ENCODE measurements around the gene PTEN.

The PTEN gene

GRCh38 chr10:87979847-87980246 is 116.4 kb downstream of the PTEN start:
- Histone ChIP-seq H3K4me1 (ENCODE audit: low read length) (peaks cover 12% of the 10 kb centered on the region), H3K27ac (ENCODE audit: low read length) (no peak overlapping the region), H3K4me2 (ENCODE audit: low read length) (no peak overlapping the region), H4K20me1 (ENCODE audit: insufficient read depth, low read length) (no peaks in the 10 kb centered on the region), H3K27me3 (ENCODE audit: low read depth, low read length) (no peaks in the 10 kb centered on the region), H3K9ac (ENCODE audit: low read length) (no peak overlapping the region), H3K79me2 (ENCODE audit: low read length) (no peaks in the 10 kb centered on the region), H2AFZ (ENCODE audit: low read depth, low read length) (no peak overlapping the region), H3K9me3 (ENCODE audit: insufficient read depth, low read length) (no peaks in the 10 kb centered on the region), H3K36me3 (replicated peaks; ENCODE audit: low read depth, low read length) (no peaks in the 10 kb centered on the region), H3K4me3 (ENCODE audit: low read length) (no peak overlapping the region)
- TF ChIP-seq EZH2phosphoT487 (IDR thresholded peaks at IDR 0.05; ENCODE audit: low read depth) (no peak), CTCF (IDR thresholded peaks at IDR 0.05; ENCODE audit: low read depth, low read length) (no peak)

- H3K9me3 ChIP-seq (ENCODE audit: insufficient read depth, low read length) = no peaks in the 10 kb centered on the region
- H3K4me1 ChIP-seq (ENCODE audit: low read length) = peaks cover 7% of the 10 kb centered on the region
- no peak overlapping the region for H3K9ac ChIP-seq (ENCODE audit: low read length)
- no peak for TF ChIP-seq EZH2phosphoT487 (IDR thresholded peaks at IDR 0.05; ENCODE audit: low read depth)
- no peak for TF ChIP-seq CTCF (IDR thresholded peaks at IDR 0.05; ENCODE audit: low read depth, low read length)
- no peaks in the 10 kb centered on the region for H3K27me3 ChIP-seq (ENCODE audit: low read depth, low read length)
- no peak overlapping the region for H2AFZ ChIP-seq (ENCODE audit: low read depth, low read length)
- H3K27ac ChIP-seq (ENCODE audit: low read length) = no peak overlapping the region
- H3K36me3 ChIP-seq (replicated peaks; ENCODE audit: low read depth, low read length) = no peaks in the 10 kb centered on the region
- no peak overlapping the region for H3K4me2 ChIP-seq (ENCODE audit: low read length)
- H3K79me2 ChIP-seq (ENCODE audit: low read length) = no peaks in the 10 kb centered on the region
- no peaks in the 10 kb centered on the region for H4K20me1 ChIP-seq (ENCODE audit: insufficient read depth, low read length)
- H3K4me3 ChIP-seq (ENCODE audit: low read length) = no peak overlapping the region
Observed at GRCh38 chr10:87983716-87984115, 120.3 kb downstream of the PTEN start.

GRCh38 chr10:87987206-87987605 is 123.8 kb downstream of the PTEN start:
- H4K20me1 ChIP-seq (ENCODE audit: insufficient read depth, low read length) = no peaks in the 10 kb centered on the region
- TF ChIP-seq EZH2phosphoT487 (IDR thresholded peaks at IDR 0.05; ENCODE audit: low read depth) = no peak
- TF ChIP-seq CTCF (IDR thresholded peaks at IDR 0.05; ENCODE audit: low read depth, low read length) = no peak
- no peaks in the 10 kb centered on the region for H3K36me3 ChIP-seq (replicated peaks; ENCODE audit: low read depth, low read length)
- no peak overlapping the region for H3K4me2 ChIP-seq (ENCODE audit: low read length)
- H3K27me3 ChIP-seq (ENCODE audit: low read depth, low read length) = no peaks in the 10 kb centered on the region
- no peak overlapping the region for H2AFZ ChIP-seq (ENCODE audit: low read depth, low read length)
- peaks cover 7% of the 10 kb centered on the region for H3K4me1 ChIP-seq (ENCODE audit: low read length)
- H3K4me3 ChIP-seq (ENCODE audit: low read length) = no peak overlapping the region
- no peaks in the 10 kb centered on the region for H3K9me3 ChIP-seq (ENCODE audit: insufficient read depth, low read length)
- H3K79me2 ChIP-seq (ENCODE audit: low read length) = no peaks in the 10 kb centered on the region
- H3K27ac ChIP-seq (ENCODE audit: low read length) = no peak overlapping the region
- H3K9ac ChIP-seq (ENCODE audit: low read length) = no peak overlapping the region

- Histone ChIP-seq H3K9me3 (ENCODE audit: insufficient read depth, low read length) (no peaks in the 10 kb centered on the region), H3K4me1 (ENCODE audit: low read length) (no peaks in the 10 kb centered on the region), H3K27me3 (ENCODE audit: low read depth, low read length) (no peaks in the 10 kb centered on the region), H2AFZ (ENCODE audit: low read depth, low read length) (no peak overlapping the region), H3K4me3 (ENCODE audit: low read length) (no peak overlapping the region), H3K36me3 (replicated peaks; ENCODE audit: low read depth, low read length) (no peaks in the 10 kb centered on the region), H4K20me1 (ENCODE audit: insufficient read depth, low read length) (no peaks in the 10 kb centered on the region), H3K79me2 (ENCODE audit: low read length) (no peaks in the 10 kb centered on the region), H3K27ac (ENCODE audit: low read length) (no peak overlapping the region), H3K9ac (ENCODE audit: low read length) (no peak overlapping the region), H3K4me2 (ENCODE audit: low read length) (no peak overlapping the region)
- TF ChIP-seq CTCF (IDR thresholded peaks at IDR 0.05; ENCODE audit: low read depth, low read length) (no peak), EZH2phosphoT487 (IDR thresholded peaks at IDR 0.05; ENCODE audit: low read depth) (no peak)
Observed at GRCh38 chr10:87991946-87992345, 128.5 kb downstream of the PTEN start.
